HepG2 (cell line): ENCODE results near the gene BLMH. TPM values are rescaled to one million over a fixed set of nuclear protein-coding genes. Genes with fewer than 3 reads are reported as not detected.

Source experiments
- ATF7-NPFF ChIP-seq: sonication (generic); formaldehyde crosslinking; IDR thresholded peaks from 2 replicates; pipeline ENCODE4 v1.8.1; 2023; ENCODE audit warnings: mild to moderate bottlenecking, low read depth, missing genetic modification reagents, moderate library complexity
- GTF2F1 ChIP-seq: fragments of 150-350 bp; IDR thresholded peaks from 2 replicates; pipeline ENCODE4 v1.6.1; 2014; ENCODE audit warnings: low read length
- ISX ChIP-seq: sonication (generic); formaldehyde crosslinking; conservative IDR thresholded peaks from 2 replicates; pipeline ENCODE4 v1.5.0; 2020; ENCODE audit warnings: missing genetic modification reagents
- MAF1 ChIP-seq: sonication (generic); formaldehyde crosslinking; IDR thresholded peaks from 2 replicates; pipeline ENCODE4 v1.5.0; 2020; ENCODE audit warnings: missing genetic modification reagents, borderline replicate concordance
- MAFF ChIP-seq: IDR thresholded peaks from 2 replicates; pipeline ENCODE4 v1.6.1; 2011; ENCODE audit warnings: low read depth, low read length, improper control_type of control experiment
- MAZ ChIP-seq, 2 experiments: sonication (generic) in 1 of 2; formaldehyde crosslinking in 1 of 2; IDR thresholded peaks; 2 replicates each; pipeline versions ENCODE4 v1.5.0 to v1.6.1; 2012 to 2020; ENCODE audit warnings: low read depth in 2 of 2, mild to moderate bottlenecking in 2 of 2, borderline replicate concordance in 1 of 2, improper control_type of control experiment in 1 of 2, low read length in 1 of 2, missing genetic modification reagents in 1 of 2, moderate library complexity in 1 of 2
- MIER3 ChIP-seq: IDR thresholded peaks from 2 replicates; pipeline ENCODE4 v1.6.1; 2016; ENCODE audit warnings: missing compliant biosample characterization, borderline replicate concordance
- MXD4 ChIP-seq: IDR thresholded peaks from 2 replicates; pipeline ENCODE4 v1.6.1; 2016; ENCODE audit warnings: mild to moderate bottlenecking, missing biosample characterization, missing genetic modification reagents
- RARA ChIP-seq: IDR thresholded peaks from 2 replicates; pipeline ENCODE4 v1.6.1; 2016; ENCODE audit warnings: missing genetic modification reagents, missing compliant biosample characterization
- SETDB1 ChIP-seq: sonication (generic); formaldehyde crosslinking; IDR thresholded peaks from 2 replicates; pipeline ENCODE4 v1.5.1; 2020; ENCODE audit warnings: missing genetic modification reagents, mild to moderate bottlenecking, borderline replicate concordance
- SNAI1 ChIP-seq: sonication (generic); formaldehyde crosslinking; IDR thresholded peaks from 2 replicates; pipeline ENCODE4 v1.5.0; 2020; ENCODE audit warnings: mild to moderate bottlenecking, missing genetic modification reagents, borderline replicate concordance
- SYNCRIP ChIP-seq: fragments of 200-400 bp; formaldehyde crosslinking; IDR thresholded peaks from 2 replicates; pipeline ENCODE4 v1.6.1; 2018; ENCODE audit warnings: mild to moderate bottlenecking, low read depth, low read length; ENCODE audit not compliant: insufficient read depth
- TARDBP ChIP-seq: sonication (generic); formaldehyde crosslinking; IDR thresholded peaks from 2 replicates; pipeline ENCODE4 v1.8.0; 2022; ENCODE audit warnings: mild to moderate bottlenecking, missing genetic modification reagents
- TBL1XR1 ChIP-seq: fragments of 150-350 bp; IDR thresholded peaks from 2 replicates; pipeline ENCODE4 v1.6.1; 2014; ENCODE audit warnings: borderline replicate concordance, low read length; ENCODE audit not compliant: partially characterized antibody
- TRIM24 ChIP-seq: sonication (generic); formaldehyde crosslinking; IDR thresholded peaks from 2 replicates; pipeline ENCODE4 v1.8.0; 2022; ENCODE audit warnings: mild to moderate bottlenecking, missing genetic modification reagents
- ZNF17 ChIP-seq: sonication (generic); formaldehyde crosslinking; IDR thresholded peaks from 2 replicates; pipeline ENCODE4 v1.5.0; 2020; ENCODE audit warnings: mild to moderate bottlenecking, missing genetic modification reagents
- ZNF282 ChIP-seq: fragments of 450-650 bp; IDR thresholded peaks from 2 replicates; pipeline ENCODE4 v1.6.1; 2018; ENCODE audit not compliant: partially characterized antibody
- ZNF432 ChIP-seq: sonication (generic); formaldehyde crosslinking; IDR thresholded peaks from 2 replicates; pipeline ENCODE4 v1.5.0; 2020; ENCODE audit warnings: missing genetic modification reagents, mild to moderate bottlenecking, borderline replicate concordance
- ZNF563 ChIP-seq: sonication (generic); formaldehyde crosslinking; IDR thresholded peaks from 2 replicates; pipeline ENCODE4 v1.8.0; 2022; ENCODE audit warnings: mild to moderate bottlenecking, moderate library complexity, missing genetic modification reagents
- polyA plus RNA-seq, 8 experiments: library from polyadenylated mRNA; depleted of rRNA in 3 of 8; stranded (reverse) in 7 of 8; unstranded in 1 of 8; fragments of >200 nt; fragmentation: Illumina TruSeq in 4 of 8; extraction: Trizol in 4 of 8; gene quantifications; 2 replicates each; pipeline versions ENCODE4 v1.2.1 to v1.2.3, GENCODE V29; 2011 to 2016; ENCODE audit warnings: low read depth in 4 of 8, missing spikeins in 1 of 8, mixed read lengths in 1 of 8; ENCODE audit not compliant: insufficient read depth in 1 of 8
- total RNA-seq, 5 experiments: library from RNA; depleted of rRNA; stranded (reverse); fragments of >200 nt; fragmentation: Illumina TruSeq; extraction: Trizol; gene quantifications; 2 replicates each; pipeline ENCODE4 v1.2.3, GENCODE V29; 2016; ENCODE audit warnings: low read depth in 1 of 5
- TF ChIP-seq, protein P1 (sequence below): sonication (generic); formaldehyde crosslinking; IDR thresholded peaks from 2 replicates; pipeline ENCODE4 v1.4.0; 2020; ENCODE audit warnings: missing genetic modification reagents, borderline replicate concordance
- TF ChIP-seq, protein P2 (sequence below): sonication (generic); formaldehyde crosslinking; IDR thresholded peaks from 2 replicates; pipeline ENCODE4 v1.5.0; 2020; ENCODE audit warnings: mild to moderate bottlenecking, missing genetic modification reagents
- TF ChIP-seq, protein P3 (sequence below): sonication (generic); formaldehyde crosslinking; IDR thresholded peaks from 2 replicates; pipeline ENCODE4 v1.5.0; 2020; ENCODE audit warnings: mild to moderate bottlenecking, low read depth, missing genetic modification reagents, borderline replicate concordance

Gene BLMH
- total and polyA plus RNA-seq, 2 of the 13 experiments (the other 11 are each of a cell fraction or from before 2014, with no cell fraction given), result 12.1 to 41.0 TPM

DNA sequence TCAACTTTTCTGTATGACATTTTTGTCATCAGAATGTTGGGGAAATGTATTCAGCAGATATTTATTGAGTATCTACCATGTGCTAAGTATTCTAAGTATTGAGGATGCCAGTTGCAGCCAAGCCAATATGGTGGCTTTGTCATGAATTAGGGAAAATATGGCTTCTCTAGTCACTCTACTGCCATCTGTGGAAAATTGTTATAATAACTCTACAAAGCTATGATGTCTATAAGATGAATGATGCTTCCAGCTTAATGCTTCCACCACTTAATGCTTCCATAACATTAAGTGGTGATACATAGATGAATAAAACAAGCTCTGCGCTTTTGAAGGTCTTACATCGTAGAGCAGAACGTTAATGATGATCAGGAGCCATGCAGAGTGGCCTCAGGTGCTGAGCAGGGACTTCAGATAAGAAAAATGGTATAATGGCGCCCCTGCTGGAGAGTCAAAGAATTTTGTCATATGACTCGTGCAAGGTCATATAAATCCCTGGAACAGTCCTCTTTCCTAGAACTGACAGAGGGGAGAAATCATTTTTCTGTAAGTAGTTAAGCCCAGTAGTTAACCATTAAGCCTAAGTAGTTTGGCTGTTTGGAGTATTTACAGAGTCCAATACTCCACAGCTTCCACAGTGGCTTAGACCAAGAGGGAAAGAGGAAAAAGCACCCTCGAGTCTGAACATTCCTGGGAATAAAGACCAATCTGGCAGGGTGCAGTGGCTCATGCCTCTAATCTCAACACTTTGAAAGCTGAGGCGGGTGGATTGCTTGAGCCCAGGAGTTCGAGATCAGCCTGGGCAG is 44.8 kb upstream of the BLMH start (continued):
- TF ChIP-seq ISX (no peak), MAF1 (CRISPR knock-in tag) (no peak), ATF7-NPFF (CRISPR knock-in tag) (no peak), SETDB1 (CRISPR knock-in tag) (no peak), SNAI1 (no peak), MIER3 (CRISPR knock-in tag) (no peak), SYNCRIP (no peak), TBL1XR1 (no peak), ZNF17 (CRISPR knock-in tag) (no peak), ZNF282 (no peak), MAZ (IDR thresholded peaks at IDR 0.05; ENCODE audit: borderline replicate concordance, low read depth, low read length) (no peak), MAZ (CRISPR knock-in tag; IDR thresholded peaks at IDR 0.05; ENCODE audit: low read depth) (0 out of 2 replicates have a peak, but pooled peaks have one; percentile 52), ZNF432 (CRISPR knock-in tag) (no peak), TARDBP (CRISPR knock-in tag) (no peak), MXD4 (CRISPR knock-in tag) (no peak; the same call in 1 of the 2 replicates), MAFF (0 out of 2 replicates have a peak, but pooled peaks have one; percentile 22), ZNF563 (no peak), GTF2F1 (no peak), TRIM24 (CRISPR knock-in tag) (no peak), RARA (CRISPR knock-in tag) (no peak; the same call in 1 of the 2 replicates)
- TF ChIP-seq, protein P1, sequence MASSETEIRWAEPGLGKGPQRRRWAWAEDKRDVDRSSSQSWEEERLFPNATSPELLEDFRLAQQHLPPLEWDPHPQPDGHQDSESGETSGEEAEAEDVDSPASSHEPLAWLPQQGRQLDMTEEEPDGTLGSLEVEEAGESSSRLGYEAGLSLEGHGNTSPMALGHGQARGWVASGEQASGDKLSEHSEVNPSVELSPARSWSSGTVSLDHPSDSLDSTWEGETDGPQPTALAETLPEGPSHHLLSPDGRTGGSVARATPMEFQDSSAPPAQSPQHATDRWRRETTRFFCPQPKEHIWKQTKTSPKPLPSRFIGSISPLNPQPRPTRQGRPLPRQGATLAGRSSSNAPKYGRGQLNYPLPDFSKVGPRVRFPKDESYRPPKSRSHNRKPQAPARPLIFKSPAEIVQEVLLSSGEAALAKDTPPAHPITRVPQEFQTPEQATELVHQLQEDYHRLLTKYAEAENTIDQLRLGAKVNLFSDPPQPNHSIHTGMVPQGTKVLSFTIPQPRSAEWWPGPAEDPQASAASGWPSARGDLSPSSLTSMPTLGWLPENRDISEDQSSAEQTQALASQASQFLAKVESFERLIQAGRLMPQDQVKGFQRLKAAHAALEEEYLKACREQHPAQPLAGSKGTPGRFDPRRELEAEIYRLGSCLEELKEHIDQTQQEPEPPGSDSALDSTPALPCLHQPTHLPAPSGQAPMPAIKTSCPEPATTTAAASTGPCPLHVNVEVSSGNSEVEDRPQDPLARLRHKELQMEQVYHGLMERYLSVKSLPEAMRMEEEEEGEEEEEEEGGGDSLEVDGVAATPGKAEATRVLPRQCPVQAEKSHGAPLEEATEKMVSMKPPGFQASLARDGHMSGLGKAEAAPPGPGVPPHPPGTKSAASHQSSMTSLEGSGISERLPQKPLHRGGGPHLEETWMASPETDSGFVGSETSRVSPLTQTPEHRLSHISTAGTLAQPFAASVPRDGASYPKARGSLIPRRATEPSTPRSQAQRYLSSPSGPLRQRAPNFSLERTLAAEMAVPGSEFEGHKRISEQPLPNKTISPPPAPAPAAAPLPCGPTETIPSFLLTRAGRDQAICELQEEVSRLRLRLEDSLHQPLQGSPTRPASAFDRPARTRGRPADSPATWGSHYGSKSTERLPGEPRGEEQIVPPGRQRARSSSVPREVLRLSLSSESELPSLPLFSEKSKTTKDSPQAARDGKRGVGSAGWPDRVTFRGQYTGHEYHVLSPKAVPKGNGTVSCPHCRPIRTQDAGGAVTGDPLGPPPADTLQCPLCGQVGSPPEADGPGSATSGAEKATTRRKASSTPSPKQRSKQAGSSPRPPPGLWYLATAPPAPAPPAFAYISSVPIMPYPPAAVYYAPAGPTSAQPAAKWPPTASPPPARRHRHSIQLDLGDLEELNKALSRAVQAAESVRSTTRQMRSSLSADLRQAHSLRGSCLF (CRISPR knock-in tag), result no peak
- TF ChIP-seq, protein P2, sequence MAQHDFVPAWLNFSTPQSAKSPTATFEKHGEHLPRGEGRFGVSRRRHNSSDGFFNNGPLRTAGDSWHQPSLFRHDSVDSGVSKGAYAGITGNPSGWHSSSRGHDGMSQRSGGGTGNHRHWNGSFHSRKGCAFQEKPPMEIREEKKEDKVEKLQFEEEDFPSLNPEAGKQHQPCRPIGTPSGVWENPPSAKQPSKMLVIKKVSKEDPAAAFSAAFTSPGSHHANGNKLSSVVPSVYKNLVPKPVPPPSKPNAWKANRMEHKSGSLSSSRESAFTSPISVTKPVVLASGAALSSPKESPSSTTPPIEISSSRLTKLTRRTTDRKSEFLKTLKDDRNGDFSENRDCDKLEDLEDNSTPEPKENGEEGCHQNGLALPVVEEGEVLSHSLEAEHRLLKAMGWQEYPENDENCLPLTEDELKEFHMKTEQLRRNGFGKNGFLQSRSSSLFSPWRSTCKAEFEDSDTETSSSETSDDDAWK (CRISPR knock-in tag), result no peak
- TF ChIP-seq, protein P3, sequence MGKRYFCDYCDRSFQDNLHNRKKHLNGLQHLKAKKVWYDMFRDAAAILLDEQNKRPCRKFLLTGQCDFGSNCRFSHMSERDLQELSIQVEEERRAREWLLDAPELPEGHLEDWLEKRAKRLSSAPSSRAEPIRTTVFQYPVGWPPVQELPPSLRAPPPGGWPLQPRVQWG, result no peak
